ENCODE results near the gene UBE3A. TPM values are rescaled to one million over a fixed set of nuclear protein-coding genes. Genes with fewer than 3 reads are reported as not detected.

Gene UBE3A
- total RNA-seq, 1 experiment from 2014 or later, result 104 TPM

DNA sequence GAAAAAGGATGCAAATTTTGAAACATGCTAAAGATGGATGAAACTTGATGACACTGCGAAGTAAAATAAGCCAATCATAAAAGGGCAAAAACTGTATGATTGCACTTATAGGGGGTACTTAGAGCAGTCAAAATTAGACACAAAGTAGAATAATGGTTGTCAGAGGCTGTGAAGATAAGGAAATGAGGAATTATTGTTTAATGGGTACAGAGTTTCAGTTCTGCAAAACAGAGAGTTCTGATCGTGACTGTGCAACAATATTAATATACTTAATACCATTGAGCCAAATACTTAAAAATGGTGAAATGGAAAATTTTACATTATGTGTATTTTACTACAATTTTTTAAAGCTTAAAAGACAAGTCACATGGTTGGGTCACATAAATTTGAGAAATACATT lies 35.1 kb downstream of the UBE3A start:
- ChIA-PET CTCF (no interaction called here), RAD21 (ENCODE audit: low non-redundant PET in 1 of 2, low total read pairs in 2 of 2, uncharacterized antibody in 2 of 2, unreplicated experiment in 2 of 2) (no interaction called here), POLR2A (no interaction called here)
- Histone ChIP-seq H3K9me3 (ENCODE audit: control insufficient read depth in 1 of 2, insufficient read depth in 1 of 2, low read depth in 1 of 2, low read length in 2 of 2) (no peaks in the 10 kb centered on the region), H3K27me3 (ENCODE audit: insufficient read depth, low read length) (no peaks in the 10 kb centered on the region), H3K4me2 (ENCODE audit: low read length) (no peak overlapping the region), H3K27ac (ENCODE audit: low read depth, low read length) (no peak overlapping the region), H2AFZ (ENCODE audit: low read depth, low read length, poor library complexity, severe bottlenecking) (no peak overlapping the region), H3K36me3 (ENCODE audit: control insufficient read depth in 1 of 2, insufficient read depth in 2 of 2, low read length in 2 of 2) (peaks cover 0 to 22% of the 10 kb centered on the region in 2 experiments; a peak in 2 of 4 replicates), H3K4me3 (replicated peaks in 1 of 2; ENCODE audit: low read depth in 1 of 2, low read length in 2 of 2) (no peak overlapping the region), H3K9me2 (ENCODE audit: insufficient read depth) (no peaks in the 10 kb centered on the region), H3K9ac (ENCODE audit: low read length) (no peak overlapping the region), H3K4me1 (ENCODE audit: control insufficient read depth in 1 of 2, insufficient read depth in 2 of 2, low read length in 2 of 2) (no peaks in the 10 kb centered on the region), H3K79me2 (ENCODE audit: insufficient read depth, low read length) (peaks cover 84% of the 10 kb centered on the region), H4K20me1 (ENCODE audit: insufficient read depth) (0 out of 2 replicates have a peak, but pooled peaks cover 10% of the 10 kb centered on the region)
- DNase-seq (ENCODE audit: low read depth, low spot score) (no peak), ATAC-seq (no peak)
- BruUV-seq (replicated peaks), result no TSS peak
- intact Hi-C loops (cut with micrococcal nuclease), result no loop called here
- no peak for TF ChIP-seq CBX3 (IDR thresholded peaks at IDR 0.05; ENCODE audit: low read depth)
- no peak for TF ChIP-seq EGR1 (IDR thresholded peaks at IDR 0.05; ENCODE audit: low read depth)
- no peak for TF ChIP-seq POLR2AphosphoS5 (IDR thresholded peaks at IDR 0.05; ENCODE audit: low read depth, low read length)
- TF ChIP-seq EZH2phosphoT487 (IDR thresholded peaks at IDR 0.05; ENCODE audit: borderline replicate concordance), result no peak
- no peak for TF ChIP-seq RAD21 (IDR thresholded peaks at IDR 0.05; ENCODE audit: low read depth)
- no peak for TF ChIP-seq EZH2 (IDR thresholded peaks at IDR 0.05)
- no peak for TF ChIP-seq TCF7L2 (IDR thresholded peaks at IDR 0.05; ENCODE audit: borderline replicate concordance, extremely low read depth, insufficient read depth, insufficient read length)
- TF ChIP-seq, protein P1, sequence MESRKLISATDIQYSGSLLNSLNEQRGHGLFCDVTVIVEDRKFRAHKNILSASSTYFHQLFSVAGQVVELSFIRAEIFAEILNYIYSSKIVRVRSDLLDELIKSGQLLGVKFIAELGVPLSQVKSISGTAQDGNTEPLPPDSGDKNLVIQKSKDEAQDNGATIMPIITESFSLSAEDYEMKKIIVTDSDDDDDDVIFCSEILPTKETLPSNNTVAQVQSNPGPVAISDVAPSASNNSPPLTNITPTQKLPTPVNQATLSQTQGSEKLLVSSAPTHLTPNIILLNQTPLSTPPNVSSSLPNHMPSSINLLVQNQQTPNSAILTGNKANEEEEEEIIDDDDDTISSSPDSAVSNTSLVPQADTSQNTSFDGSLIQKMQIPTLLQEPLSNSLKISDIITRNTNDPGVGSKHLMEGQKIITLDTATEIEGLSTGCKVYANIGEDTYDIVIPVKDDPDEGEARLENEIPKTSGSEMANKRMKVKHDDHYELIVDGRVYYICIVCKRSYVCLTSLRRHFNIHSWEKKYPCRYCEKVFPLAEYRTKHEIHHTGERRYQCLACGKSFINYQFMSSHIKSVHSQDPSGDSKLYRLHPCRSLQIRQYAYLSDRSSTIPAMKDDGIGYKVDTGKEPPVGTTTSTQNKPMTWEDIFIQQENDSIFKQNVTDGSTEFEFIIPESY (IDR thresholded peaks at IDR 0.05; ENCODE audit: extremely low read depth, insufficient replicate concordance, low read length), result no peak
- TF ChIP-seq YY1 (IDR thresholded peaks at IDR 0.05; ENCODE audit: extremely low read depth, insufficient replicate concordance, low read depth, low read length), result no peak
- TF ChIP-seq, protein P2, sequence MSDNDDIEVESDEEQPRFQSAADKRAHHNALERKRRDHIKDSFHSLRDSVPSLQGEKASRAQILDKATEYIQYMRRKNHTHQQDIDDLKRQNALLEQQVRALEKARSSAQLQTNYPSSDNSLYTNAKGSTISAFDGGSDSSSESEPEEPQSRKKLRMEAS (IDR thresholded peaks at IDR 0.05), result no peak
- TF ChIP-seq SRF (IDR thresholded peaks at IDR 0.05; ENCODE audit: low read depth), result no peak
- no peak for TF ChIP-seq POLR2A (IDR thresholded peaks at IDR 0.05; ENCODE audit: borderline replicate concordance, extremely low read depth, insufficient read depth, insufficient read length)
- no peak for TF ChIP-seq SIN3A (IDR thresholded peaks at IDR 0.05; ENCODE audit: low read depth)
